ENCODE data around the gene DHX58.

DNA sequence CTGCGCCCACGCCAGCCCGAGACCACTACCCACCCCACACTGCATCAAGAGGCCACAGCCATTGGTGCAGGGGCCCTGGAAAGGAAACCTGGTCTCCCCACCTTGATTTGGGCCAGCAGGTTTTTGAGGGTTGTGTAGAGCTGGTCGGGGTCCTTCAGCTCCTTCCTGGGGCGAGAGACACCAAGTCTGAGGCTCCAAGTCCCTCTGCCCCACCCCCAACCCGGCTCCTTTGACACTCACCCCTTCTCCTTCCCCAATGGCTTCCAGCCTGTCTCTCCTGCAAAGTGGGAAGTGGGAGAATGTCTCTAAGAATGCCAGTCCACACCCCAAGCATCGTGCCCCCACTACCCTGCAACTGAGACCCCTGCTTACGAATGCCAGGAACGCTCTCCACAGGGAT lies 1.6 kb upstream of the DHX58 start:
- TF ChIP-seq, protein P1, sequence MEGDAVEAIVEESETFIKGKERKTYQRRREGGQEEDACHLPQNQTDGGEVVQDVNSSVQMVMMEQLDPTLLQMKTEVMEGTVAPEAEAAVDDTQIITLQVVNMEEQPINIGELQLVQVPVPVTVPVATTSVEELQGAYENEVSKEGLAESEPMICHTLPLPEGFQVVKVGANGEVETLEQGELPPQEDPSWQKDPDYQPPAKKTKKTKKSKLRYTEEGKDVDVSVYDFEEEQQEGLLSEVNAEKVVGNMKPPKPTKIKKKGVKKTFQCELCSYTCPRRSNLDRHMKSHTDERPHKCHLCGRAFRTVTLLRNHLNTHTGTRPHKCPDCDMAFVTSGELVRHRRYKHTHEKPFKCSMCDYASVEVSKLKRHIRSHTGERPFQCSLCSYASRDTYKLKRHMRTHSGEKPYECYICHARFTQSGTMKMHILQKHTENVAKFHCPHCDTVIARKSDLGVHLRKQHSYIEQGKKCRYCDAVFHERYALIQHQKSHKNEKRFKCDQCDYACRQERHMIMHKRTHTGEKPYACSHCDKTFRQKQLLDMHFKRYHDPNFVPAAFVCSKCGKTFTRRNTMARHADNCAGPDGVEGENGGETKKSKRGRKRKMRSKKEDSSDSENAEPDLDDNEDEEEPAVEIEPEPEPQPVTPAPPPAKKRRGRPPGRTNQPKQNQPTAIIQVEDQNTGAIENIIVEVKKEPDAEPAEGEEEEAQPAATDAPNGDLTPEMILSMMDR (conservative IDR thresholded peaks at IDR 0.05; ENCODE audit: low read length) = no peak
- TF ChIP-seq EZH2phosphoT487 (IDR thresholded peaks at IDR 0.05; ENCODE audit: borderline replicate concordance, low read depth, low read length) = no peak
